ENCODE results near the gene MYBPH.
A peak's percentile ranks its signal among the peaks of the same experiment; 100 is the strongest.

Gene MYBPH

DNA sequence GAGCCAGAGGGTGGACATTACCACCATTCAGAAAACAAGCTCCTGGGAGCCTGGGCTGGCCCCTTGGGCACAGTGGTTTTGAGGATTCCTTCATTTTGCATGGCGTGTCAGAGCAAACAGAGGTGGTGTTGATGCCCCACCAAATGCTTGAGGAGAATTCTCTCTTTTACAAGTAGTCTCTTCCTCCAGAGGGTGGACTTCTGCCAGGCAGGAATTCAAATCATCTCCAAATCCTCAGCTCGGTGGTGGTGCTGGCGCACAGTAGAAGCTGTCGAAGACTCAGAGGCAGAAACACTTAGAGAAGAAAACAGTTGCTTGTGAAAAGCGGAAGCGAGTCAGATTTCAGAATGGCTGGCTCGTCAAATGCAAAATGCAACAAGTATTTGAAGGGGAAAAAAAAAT is 14.3 kb upstream of the MYBPH start:
- H3K36me3 ChIP-seq: no peaks in the 10 kb centered on the region
- no peaks in the 10 kb centered on the region for H3K27me3 ChIP-seq (ENCODE audit: insufficient read depth, low read depth, severe bottlenecking)
- DNase-seq: peak; percentile 8
- peaks cover 10% of the 10 kb centered on the region for H3K9me3 ChIP-seq (ENCODE audit: severe bottlenecking)
- no peak overlapping the region for H3K4me3 ChIP-seq (ENCODE audit: low read depth, low read length)
- H3K27ac ChIP-seq: no peak overlapping the region
- TF ChIP-seq, protein P1, sequence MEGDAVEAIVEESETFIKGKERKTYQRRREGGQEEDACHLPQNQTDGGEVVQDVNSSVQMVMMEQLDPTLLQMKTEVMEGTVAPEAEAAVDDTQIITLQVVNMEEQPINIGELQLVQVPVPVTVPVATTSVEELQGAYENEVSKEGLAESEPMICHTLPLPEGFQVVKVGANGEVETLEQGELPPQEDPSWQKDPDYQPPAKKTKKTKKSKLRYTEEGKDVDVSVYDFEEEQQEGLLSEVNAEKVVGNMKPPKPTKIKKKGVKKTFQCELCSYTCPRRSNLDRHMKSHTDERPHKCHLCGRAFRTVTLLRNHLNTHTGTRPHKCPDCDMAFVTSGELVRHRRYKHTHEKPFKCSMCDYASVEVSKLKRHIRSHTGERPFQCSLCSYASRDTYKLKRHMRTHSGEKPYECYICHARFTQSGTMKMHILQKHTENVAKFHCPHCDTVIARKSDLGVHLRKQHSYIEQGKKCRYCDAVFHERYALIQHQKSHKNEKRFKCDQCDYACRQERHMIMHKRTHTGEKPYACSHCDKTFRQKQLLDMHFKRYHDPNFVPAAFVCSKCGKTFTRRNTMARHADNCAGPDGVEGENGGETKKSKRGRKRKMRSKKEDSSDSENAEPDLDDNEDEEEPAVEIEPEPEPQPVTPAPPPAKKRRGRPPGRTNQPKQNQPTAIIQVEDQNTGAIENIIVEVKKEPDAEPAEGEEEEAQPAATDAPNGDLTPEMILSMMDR (IDR thresholded peaks at IDR 0.05; ENCODE audit: low read depth, low read length): no peak

DNA sequence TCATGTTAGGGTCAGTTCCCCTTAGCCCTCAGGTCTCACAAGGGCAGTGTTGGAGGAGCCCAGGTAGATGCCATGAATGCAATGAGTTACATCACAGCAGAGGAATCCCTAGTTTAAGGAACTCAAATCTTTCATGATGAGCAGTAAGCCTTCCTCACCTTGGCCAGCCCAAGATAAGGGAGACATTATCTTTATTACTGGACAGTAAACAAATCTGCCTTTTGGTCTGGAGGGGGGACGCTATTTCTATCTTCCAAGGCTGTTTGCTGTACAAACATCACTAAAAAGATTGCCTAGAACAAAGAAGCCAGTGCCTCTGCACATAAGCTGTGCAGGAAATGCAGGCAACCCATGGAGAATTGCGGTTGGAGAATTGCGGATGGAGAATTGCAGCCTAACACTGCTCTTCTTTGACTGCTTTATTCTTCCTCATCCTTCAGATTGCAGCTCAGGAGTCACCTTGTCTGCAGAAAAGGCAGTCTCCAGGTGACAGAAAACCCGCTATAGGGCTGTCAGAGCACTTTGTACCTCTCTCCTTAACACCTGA is 13.1 kb upstream of the MYBPH start:
- Histone ChIP-seq H3K27me3 (ENCODE audit: insufficient read depth, low read depth, severe bottlenecking) (no peaks in the 10 kb centered on the region), H3K27ac (no peak overlapping the region), H3K4me3 (ENCODE audit: low read depth, low read length) (no peak overlapping the region), H3K9me3 (ENCODE audit: severe bottlenecking) (peaks cover 10% of the 10 kb centered on the region), H3K36me3 (no peaks in the 10 kb centered on the region)
- DNase-seq: no peak
- TF ChIP-seq, protein P1 (IDR thresholded peaks at IDR 0.05; ENCODE audit: low read depth, low read length): no peak

DNA sequence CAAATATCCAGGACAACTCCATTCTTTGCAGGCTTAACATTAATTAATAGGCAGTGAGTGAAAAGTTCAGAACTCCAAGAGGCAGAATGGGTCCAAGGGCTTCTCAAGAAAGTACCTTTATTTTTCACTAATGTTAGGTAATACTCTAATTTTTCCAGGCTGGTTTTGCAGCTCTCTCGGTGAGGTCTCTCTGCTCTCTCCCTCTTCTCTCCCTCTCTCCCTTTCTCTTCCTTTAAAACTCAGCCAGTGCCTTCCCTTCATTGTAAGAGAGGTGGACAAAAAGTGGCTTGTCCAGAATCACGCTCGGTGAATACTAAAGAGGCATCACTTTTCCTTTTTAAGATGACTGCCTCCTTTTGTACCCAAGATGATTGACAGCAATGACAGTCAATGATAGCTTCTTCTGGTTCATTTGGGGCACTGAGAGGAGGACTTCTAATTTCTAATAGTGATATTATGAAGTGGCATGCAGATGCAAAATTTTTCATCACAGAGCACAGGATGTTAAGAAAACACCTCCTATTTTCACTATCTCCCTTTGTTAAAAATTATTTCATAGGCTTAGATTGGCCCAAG is 12.2 kb upstream of the MYBPH start:
- H3K27ac ChIP-seq: peak overlapping the region; percentile 92
- TF ChIP-seq, protein P1 (IDR thresholded peaks at IDR 0.05; ENCODE audit: low read depth, low read length): no peak
- H3K27me3 ChIP-seq (ENCODE audit: insufficient read depth, low read depth, severe bottlenecking): no peaks in the 10 kb centered on the region
- no peak overlapping the region for H3K4me3 ChIP-seq (ENCODE audit: low read depth, low read length)
- no peaks in the 10 kb centered on the region for H3K36me3 ChIP-seq
- DNase-seq: no peak
- H3K9me3 ChIP-seq (ENCODE audit: severe bottlenecking): peaks cover 10% of the 10 kb centered on the region

DNA sequence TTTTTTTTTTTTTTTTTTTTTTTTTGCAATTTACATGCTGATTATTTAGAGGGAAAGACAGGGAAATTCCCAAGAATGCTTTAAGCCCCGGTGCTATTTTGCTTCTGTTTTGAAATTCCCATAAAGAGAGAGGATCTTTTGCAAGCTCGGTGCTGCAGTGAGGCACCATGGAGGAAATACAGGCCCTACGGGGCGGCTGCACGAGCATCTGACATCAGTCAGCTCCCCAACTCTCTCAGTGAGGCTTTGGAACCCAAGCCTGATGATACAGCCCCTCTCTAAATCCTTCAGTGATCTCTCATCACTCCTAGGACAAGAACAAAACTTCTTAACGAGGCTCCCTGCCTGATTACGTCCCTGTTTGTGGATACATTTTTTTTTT is 11.7 kb upstream of the MYBPH start:
- peak overlapping the region; percentile 92 for H3K27ac ChIP-seq
- H3K27me3 ChIP-seq (ENCODE audit: insufficient read depth, low read depth, severe bottlenecking): no peaks in the 10 kb centered on the region
- H3K4me3 ChIP-seq (ENCODE audit: low read depth, low read length): no peak overlapping the region
- H3K36me3 ChIP-seq: no peaks in the 10 kb centered on the region
- H3K9me3 ChIP-seq (ENCODE audit: severe bottlenecking): peaks cover 10% of the 10 kb centered on the region
- TF ChIP-seq, protein P1 (IDR thresholded peaks at IDR 0.05; ENCODE audit: low read depth, low read length): no peak
- peak; percentile 52 for DNase-seq

DNA sequence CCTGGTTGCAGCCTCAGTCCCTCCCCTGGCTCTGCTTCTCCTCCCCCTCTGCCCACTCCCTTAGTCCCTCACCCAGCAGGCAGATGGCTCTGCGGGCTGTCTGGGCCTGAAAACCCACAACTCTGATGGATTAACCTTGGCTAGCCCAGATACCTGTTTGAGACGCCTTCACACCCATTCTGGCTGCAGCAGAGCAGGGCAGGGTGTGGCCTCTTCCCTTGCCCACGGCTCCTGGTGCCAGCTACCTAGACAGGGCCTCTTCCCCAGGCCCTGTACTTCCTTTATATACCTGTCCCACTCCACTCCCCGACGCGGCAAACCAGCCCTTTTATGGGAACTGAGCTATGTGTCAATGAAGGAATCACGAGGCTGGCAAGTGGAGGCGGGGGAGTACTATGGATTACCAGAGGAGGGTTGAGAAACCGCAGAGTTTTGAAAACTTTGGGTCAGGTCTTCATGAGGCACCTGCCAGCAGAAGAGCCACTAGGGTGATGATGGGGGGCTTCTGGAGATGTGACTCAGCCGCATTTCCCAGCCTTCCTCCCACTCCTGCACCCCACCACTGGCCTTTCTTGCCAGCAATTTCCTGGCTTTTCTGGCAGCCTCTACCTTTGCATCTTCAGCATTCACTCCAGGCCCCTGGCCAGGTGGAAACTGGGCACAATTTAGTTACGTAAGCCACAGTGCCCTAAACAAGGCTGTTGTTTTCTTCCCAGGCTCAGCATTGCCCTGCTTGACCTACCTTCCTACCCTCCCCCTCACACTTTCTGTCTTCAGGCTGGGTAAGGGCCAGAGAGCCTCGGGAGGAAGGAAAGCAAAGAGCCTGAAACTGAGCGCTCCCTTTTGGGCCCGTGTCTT is 11.0 kb upstream of the MYBPH start, which contains the start of gene CHI3L1:
Gene CHI3L1 (minus strand): TSS at position 259 of the 858 bp plus-strand sequence. CDS start 81 bp downstream, at position 178.
- H3K27ac ChIP-seq: peak within 1 kb of the TSS; percentile 92
- H3K36me3 ChIP-seq: no peaks in the 10 kb centered on the region
- peaks cover 10% of the 10 kb centered on the region for H3K9me3 ChIP-seq (ENCODE audit: severe bottlenecking)
- DNase-seq: peak; percentile 99
- TF ChIP-seq, protein P1 (IDR thresholded peaks at IDR 0.05; ENCODE audit: low read depth, low read length): no peak; the same call in 1 of the 2 replicates
- peak within 1 kb of the TSS; percentile 2 for H3K4me3 ChIP-seq (ENCODE audit: low read depth, low read length)
- H3K27me3 ChIP-seq (ENCODE audit: insufficient read depth, low read depth, severe bottlenecking): no peaks in the 10 kb centered on the region

All from WERI-Rb-1 (cell line).